ENCODE measurements around the gene OR10J1. TPM values are rescaled to one million over a fixed set of nuclear protein-coding genes. Genes with fewer than 3 reads are reported as not detected.

OR10J1 gene
- total RNA-seq, 6 donors from 2014 or later: not detected

DNA sequence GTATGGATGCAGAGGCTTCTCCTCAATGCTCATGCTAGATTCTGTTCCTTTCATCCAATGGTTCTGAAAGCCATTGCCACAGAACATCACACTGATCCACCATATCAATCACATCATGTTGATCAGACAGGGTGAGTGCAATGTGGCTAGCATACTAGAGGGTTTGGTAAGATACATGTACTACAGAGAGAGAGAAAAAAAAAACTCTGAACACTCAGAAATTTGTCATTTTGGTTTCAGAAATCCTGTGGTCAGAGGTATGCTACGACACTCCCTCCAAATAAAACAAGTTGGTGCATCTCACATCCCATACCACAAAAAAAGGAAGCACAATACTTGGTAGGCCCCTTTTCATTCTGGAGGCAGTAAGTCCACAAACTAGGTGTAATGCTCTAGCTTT lies 35.4 kb downstream of the OR10J1 start:
- TF ChIP-seq, protein P1, sequence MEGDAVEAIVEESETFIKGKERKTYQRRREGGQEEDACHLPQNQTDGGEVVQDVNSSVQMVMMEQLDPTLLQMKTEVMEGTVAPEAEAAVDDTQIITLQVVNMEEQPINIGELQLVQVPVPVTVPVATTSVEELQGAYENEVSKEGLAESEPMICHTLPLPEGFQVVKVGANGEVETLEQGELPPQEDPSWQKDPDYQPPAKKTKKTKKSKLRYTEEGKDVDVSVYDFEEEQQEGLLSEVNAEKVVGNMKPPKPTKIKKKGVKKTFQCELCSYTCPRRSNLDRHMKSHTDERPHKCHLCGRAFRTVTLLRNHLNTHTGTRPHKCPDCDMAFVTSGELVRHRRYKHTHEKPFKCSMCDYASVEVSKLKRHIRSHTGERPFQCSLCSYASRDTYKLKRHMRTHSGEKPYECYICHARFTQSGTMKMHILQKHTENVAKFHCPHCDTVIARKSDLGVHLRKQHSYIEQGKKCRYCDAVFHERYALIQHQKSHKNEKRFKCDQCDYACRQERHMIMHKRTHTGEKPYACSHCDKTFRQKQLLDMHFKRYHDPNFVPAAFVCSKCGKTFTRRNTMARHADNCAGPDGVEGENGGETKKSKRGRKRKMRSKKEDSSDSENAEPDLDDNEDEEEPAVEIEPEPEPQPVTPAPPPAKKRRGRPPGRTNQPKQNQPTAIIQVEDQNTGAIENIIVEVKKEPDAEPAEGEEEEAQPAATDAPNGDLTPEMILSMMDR (IDR thresholded peaks at IDR 0.05): no peak
- no peak for TF ChIP-seq EP300 (IDR thresholded peaks at IDR 0.05)
- TF ChIP-seq POLR2AphosphoS5 (IDR thresholded peaks at IDR 0.05): no peak
- TF ChIP-seq POLR2A (IDR thresholded peaks at IDR 0.05): no peak
- no peaks in the 10 kb centered on the region for H3K9me3 ChIP-seq

DNA sequence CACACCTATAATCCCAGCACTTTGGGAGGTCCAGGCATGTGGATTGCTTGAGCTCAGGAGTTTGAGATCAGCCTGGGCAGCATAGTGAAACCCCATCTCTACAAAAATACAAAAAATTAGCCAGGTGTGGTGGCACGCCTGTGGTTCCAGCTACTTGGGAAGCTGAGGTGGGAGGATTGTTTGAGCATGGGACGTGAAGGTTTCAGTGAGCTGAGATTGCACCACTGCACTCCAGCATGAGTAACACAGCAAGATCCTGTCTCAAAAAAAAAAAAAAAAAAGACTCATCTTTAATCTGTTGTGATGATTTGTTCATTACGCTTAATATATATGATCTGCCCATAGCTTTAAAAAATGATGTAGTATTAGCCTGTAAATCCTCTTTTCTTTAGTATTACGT lies 44.0 kb downstream of the OR10J1 start:
- H3K27ac ChIP-seq: no peak overlapping the region

More for the DNA sequence above, 35.4 kb downstream of the OR10J1 start:
- Histone ChIP-seq H3K36me3 (no peaks in the 10 kb centered on the region), H3K27ac (no peak overlapping the region), H3K4me1 (no peaks in the 10 kb centered on the region), H3K4me3 (no peak overlapping the region), H3K27me3 (no peaks in the 10 kb centered on the region)
- ATAC-seq (ENCODE audit: low FRiP score in 2 of 2): no peak
- DNase-seq: no peak
- 48 to 67% methylated on average over 1 of the region's 1 CpG for WGBS, 2 donors

More for the DNA sequence above, 44.0 kb downstream of the OR10J1 start:
- Histone ChIP-seq H3K36me3 (no peaks in the 10 kb centered on the region), H3K9me3 (peaks cover 0 to 4% (median 1%) of the 10 kb centered on the region in 4 donors), H3K27me3 (no peaks in the 10 kb centered on the region), H3K4me1 (no peaks in the 10 kb centered on the region), H3K4me3 (no peak overlapping the region)
- 84 to 86% methylated on average over 4 of the region's 4 CpGs for WGBS, 2 donors
- DNase-seq (no peak), ATAC-seq (ENCODE audit: low FRiP score in 2 of 2) (no peak)
- no peak for TF ChIP-seq POLR2A (IDR thresholded peaks at IDR 0.05)
- TF ChIP-seq POLR2AphosphoS5 (IDR thresholded peaks at IDR 0.05): no peak
- TF ChIP-seq, protein P1 (IDR thresholded peaks at IDR 0.05): no peak
- TF ChIP-seq EP300 (IDR thresholded peaks at IDR 0.05): no peak

Other genes starting within 250 kb of the OR10J1 start
- gene ACKR1, start 234.8 kb upstream of the OR10J1 start, total RNA-seq: 100 to 1,000 TPM in 1 of 6 donors, 10 to 100 TPM in 4, 1 to 10 TPM in 1; 2.1 to 133 (median 38.4) TPM
- gene FCER1A, start 137.4 kb upstream of the OR10J1 start, total RNA-seq: 10 to 100 TPM in 1 of 6 donors, 1 to 10 TPM in 2, under 1 TPM in 1, not detected in 2; 0.98 to 11.8 (median 4.7) TPM
- gene OR10J4, start 7.5 kb upstream of the OR10J1 start, total RNA-seq: not detected
- gene OR10J5, start 96.3 kb downstream of the OR10J1 start, total RNA-seq: not detected
- gene APCS, start 148.1 kb downstream of the OR10J1 start, total RNA-seq: under 1 TPM in 2 of 6 donors, not detected in 4; 0.40 to 0.47 TPM